Karpas-422 (cell line): ENCODE data around the gene ZNF710. TPM values are rescaled to one million over a fixed set of nuclear protein-coding genes. Genes with fewer than 3 reads are reported as not detected.

Source experiments
- DNase-seq: peaks from one replicate; pipeline ENCODE4 v3.0.0-alpha.2; 2015
- H2AFZ ChIP-seq: fragments of 200-600 bp; sonication (generic); 2 replicates; pipeline ENCODE4 v1.6.1; 2014; ENCODE audit warnings: antibody characterized with exemption, low read length, mixed read lengths
- H3K27ac ChIP-seq: fragments of 200-600 bp; sonication (generic); 2 replicates; pipeline ENCODE4 v1.5.1; 2014; ENCODE audit warnings: mild to moderate bottlenecking, low read length, moderate library complexity
- H3K27me3 ChIP-seq: fragments of 200-600 bp; sonication (generic); 2 replicates; pipeline ENCODE4 v1.6.1; 2014; ENCODE audit warnings: low read length, mixed read lengths
- H3K36me3 ChIP-seq: fragments of 200-600 bp; sonication (generic); 2 replicates; pipeline ENCODE4 v1.6.1; 2014; ENCODE audit warnings: low read length, mixed read lengths; ENCODE audit not compliant: insufficient read depth
- H3K4me1 ChIP-seq: fragments of 200-600 bp; sonication (generic); 2 replicates; pipeline ENCODE4 v1.6.1; 2014; ENCODE audit warnings: mild to moderate bottlenecking, low read length, mixed read lengths
- H3K4me2 ChIP-seq: fragments of 200-600 bp; sonication (generic); 2 replicates; pipeline ENCODE4 v1.6.1; 2014; ENCODE audit warnings: low read length, low read depth, mild to moderate bottlenecking; ENCODE audit not compliant: poor library complexity, severe bottlenecking
- H3K4me3 ChIP-seq: fragments of 200-600 bp; sonication (generic); 2 replicates; pipeline ENCODE4 v1.5.1; 2014; ENCODE audit warnings: mild to moderate bottlenecking, antibody characterized with exemption, low read length, mixed read lengths
- H3K79me2 ChIP-seq: fragments of 200-600 bp; sonication (generic); 2 replicates; pipeline ENCODE4 v1.6.1; 2014; ENCODE audit warnings: mild to moderate bottlenecking, low read length, mixed read lengths
- H3K9ac ChIP-seq: fragments of 200-600 bp; sonication (generic); 2 replicates; pipeline ENCODE4 v1.6.0; 2014; ENCODE audit warnings: low read length
- H3K9me2 ChIP-seq: fragments of 200-600 bp; sonication (generic), shearing (Covaris generic); replicated peaks from 2 replicates; pipeline ENCODE4 v1.6.0; 2014; ENCODE audit warnings: mild to moderate bottlenecking, low read length, moderate library complexity; ENCODE audit not compliant: insufficient read depth
- H3K9me3 ChIP-seq: fragments of 300-700, 200-600 bp; sonication (generic); 2 replicates; pipeline ENCODE4 v1.6.1; 2014; ENCODE audit warnings: low read length, mixed read lengths
- H4K20me1 ChIP-seq: fragments of 200-600 bp; sonication (generic); 2 replicates; pipeline ENCODE4 v1.6.1; 2014; ENCODE audit warnings: mild to moderate bottlenecking, antibody characterized with exemption, low read length, low read depth; ENCODE audit not compliant: insufficient read depth
- total RNA-seq: library from RNA; depleted of rRNA; stranded (reverse); fragments of >200 nt; shearing (Covaris generic); gene quantifications from 2 replicates; pipeline ENCODE4 v1.2.3, GENCODE V29; 2014; ENCODE audit warnings: low replicate concordance

Gene ZNF710
- total RNA-seq, 1 experiment from 2014 or later = 25.2 TPM

DNA sequence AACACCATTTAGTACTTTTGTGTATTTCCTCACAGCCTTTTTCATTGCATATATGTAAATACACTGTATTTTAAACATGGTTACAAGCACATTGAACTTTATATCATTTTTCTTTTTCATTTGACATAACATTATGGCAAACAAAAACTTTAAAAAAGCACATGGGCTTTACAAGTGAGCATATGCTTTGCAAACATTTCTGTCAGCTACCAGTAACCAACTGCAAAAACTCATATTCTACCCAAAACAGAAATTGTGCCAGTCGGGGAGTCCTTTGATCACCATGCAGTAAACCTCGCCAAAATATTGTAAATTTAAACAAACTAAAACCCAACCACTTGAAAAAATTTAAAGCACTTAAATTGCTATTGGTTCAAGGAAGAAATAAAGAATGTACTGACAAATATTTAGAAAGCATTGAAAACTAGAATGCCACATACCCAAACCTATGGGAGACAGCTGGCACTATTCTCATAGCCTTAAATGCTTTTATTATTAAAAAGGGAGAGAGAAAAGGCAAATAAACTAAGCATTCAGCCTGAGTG, 24.4 kb downstream of the ZNF710 start:
- H3K27ac ChIP-seq = peak overlapping the region; percentile 45
- no peaks in the 10 kb centered on the region for H4K20me1 ChIP-seq
- no peaks in the 10 kb centered on the region for H3K9me2 ChIP-seq
- peaks cover 52% of the 10 kb centered on the region for H3K4me1 ChIP-seq
- no peak overlapping the region for H3K9ac ChIP-seq
- no peaks in the 10 kb centered on the region for H3K36me3 ChIP-seq
- H3K4me3 ChIP-seq = no peak overlapping the region
- DNase-seq = no peak
- H3K4me2 ChIP-seq = peak overlapping the region; percentile 15
- no peak overlapping the region for H2AFZ ChIP-seq
- H3K27me3 ChIP-seq = no peaks in the 10 kb centered on the region
- H3K79me2 ChIP-seq = peaks cover 96% of the 10 kb centered on the region
- H3K9me3 ChIP-seq = no peaks in the 10 kb centered on the region

DNA sequence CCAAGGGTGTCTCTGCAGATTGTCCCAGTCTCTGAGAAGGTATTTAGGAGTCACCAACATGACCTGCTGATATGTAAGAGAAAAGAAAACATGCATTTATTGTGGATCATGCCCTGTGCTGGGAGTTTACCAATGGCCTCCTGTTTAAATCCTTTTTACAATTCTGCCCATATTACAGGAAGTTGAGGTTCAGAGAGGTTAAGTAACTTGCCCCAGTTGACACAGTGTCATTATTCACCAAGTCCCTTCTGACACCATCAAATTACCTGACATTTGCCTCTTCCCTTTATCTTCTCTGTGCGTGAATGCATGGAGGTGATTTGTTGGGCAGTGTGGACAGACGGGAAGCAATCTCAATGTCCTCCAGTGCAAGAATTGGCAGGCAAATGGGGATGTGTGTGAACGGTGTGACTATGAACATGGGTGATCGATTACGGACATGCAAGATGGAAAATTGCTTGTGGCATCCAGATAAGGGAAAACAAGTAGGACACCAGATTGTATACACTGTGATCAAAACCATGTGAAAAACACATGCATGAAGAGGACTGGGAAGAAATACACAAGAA, 27.3 kb downstream of the ZNF710 start:
- no peak for DNase-seq
- H3K9me2 ChIP-seq = no peaks in the 10 kb centered on the region
- H3K27me3 ChIP-seq = no peaks in the 10 kb centered on the region
- no peaks in the 10 kb centered on the region for H3K9me3 ChIP-seq
- no peak overlapping the region for H2AFZ ChIP-seq
- H3K4me3 ChIP-seq = no peak overlapping the region
- peaks cover 68% of the 10 kb centered on the region for H3K4me1 ChIP-seq
- no peak overlapping the region for H3K27ac ChIP-seq
- H4K20me1 ChIP-seq = no peaks in the 10 kb centered on the region
- H3K4me2 ChIP-seq = no peak overlapping the region
- H3K9ac ChIP-seq = no peak overlapping the region
- peaks cover 96% of the 10 kb centered on the region for H3K79me2 ChIP-seq
- H3K36me3 ChIP-seq = no peaks in the 10 kb centered on the region

DNA sequence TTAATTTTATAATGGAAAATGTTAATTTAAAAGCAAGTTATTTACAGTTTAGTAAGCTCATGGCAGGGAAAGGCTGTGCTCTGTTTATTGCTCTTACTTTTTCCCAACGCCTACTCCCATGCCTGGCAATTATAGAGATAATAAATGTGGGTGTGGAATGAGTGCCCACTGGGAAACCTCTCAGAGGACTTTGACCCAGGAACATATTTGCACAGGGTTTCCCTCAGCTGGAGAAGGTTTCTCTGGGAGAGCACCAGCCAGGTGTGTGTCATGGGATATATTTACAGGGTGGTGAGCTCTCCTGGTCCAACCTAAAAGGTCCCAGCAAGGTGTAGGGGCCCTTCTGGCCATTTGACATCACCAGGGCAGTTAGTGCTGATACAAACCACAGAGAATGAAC, 27.9 kb downstream of the ZNF710 start:
- Histone ChIP-seq H3K36me3 (no peaks in the 10 kb centered on the region), H3K79me2 (peaks cover 96% of the 10 kb centered on the region), H3K4me2 (no peak overlapping the region), H3K27ac (no peak overlapping the region), H3K9ac (no peak overlapping the region), H3K4me3 (no peak overlapping the region), H3K4me1 (peaks cover 68% of the 10 kb centered on the region), H3K9me3 (no peaks in the 10 kb centered on the region), H2AFZ (no peak overlapping the region), H3K27me3 (no peaks in the 10 kb centered on the region), H4K20me1 (no peaks in the 10 kb centered on the region), H3K9me2 (no peaks in the 10 kb centered on the region)
- DNase-seq = no peak

DNA sequence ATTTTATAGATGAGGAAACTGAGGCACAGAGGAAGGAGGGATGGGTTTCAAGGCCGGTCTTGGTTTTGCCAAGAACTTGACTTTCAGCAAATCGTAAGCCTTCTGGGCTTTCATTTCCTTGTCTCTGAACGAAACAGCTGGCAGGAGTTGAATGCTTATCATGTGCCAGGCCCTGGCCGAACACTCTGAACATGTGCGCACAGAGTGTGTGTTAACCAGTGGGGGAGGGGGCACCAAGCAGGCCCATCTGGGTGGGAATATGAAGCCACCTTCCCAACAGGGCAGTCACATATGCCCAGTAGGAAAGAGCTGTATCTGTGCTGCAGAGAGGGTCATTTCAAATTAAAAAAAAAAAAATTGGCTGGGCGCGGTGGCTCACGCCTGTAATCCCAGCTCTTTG, 29.3 kb downstream of the ZNF710 start:
- no peaks in the 10 kb centered on the region for H4K20me1 ChIP-seq
- peak overlapping the region; percentile 57 for H3K4me2 ChIP-seq
- no peak overlapping the region for H3K4me3 ChIP-seq
- no peaks in the 10 kb centered on the region for H3K9me3 ChIP-seq
- H3K27ac ChIP-seq = no peak overlapping the region
- H3K9me2 ChIP-seq = no peaks in the 10 kb centered on the region
- H3K79me2 ChIP-seq = peaks cover 96% of the 10 kb centered on the region
- no peak for DNase-seq
- no peaks in the 10 kb centered on the region for H3K27me3 ChIP-seq
- H2AFZ ChIP-seq = no peak overlapping the region
- H3K4me1 ChIP-seq = peaks cover 63% of the 10 kb centered on the region
- H3K9ac ChIP-seq = no peak overlapping the region
- H3K36me3 ChIP-seq = no peaks in the 10 kb centered on the region

DNA sequence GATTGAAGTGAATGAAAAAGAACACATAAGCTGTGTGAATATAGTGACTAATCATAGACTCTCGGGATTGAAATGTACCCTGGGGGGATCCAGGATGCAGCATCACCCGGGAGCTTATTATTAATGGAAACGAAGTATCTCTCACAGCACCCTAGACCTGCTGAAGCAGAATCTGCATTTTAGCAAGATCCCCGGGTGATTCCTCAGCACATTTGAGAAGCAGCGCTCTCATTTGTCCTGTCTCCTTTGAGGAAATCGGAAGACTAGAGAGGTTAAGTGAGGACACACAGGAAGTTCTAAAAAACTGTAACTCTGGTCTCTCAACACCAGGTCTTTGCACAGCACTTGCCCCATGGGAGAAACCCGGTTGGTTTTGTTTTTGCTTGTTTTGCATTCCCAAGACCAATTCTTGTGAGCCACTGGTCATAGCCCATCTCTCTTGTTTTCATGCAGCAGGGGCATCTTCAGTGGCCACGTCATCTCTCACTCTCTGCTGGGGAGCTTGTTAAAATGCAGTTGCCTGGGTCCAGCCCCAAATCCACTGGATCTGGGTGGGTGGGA, 30.2 kb downstream of the ZNF710 start:
- H3K27me3 ChIP-seq = no peaks in the 10 kb centered on the region
- H3K27ac ChIP-seq = peak overlapping the region; percentile 78
- no peaks in the 10 kb centered on the region for H3K36me3 ChIP-seq
- H3K4me2 ChIP-seq = peak overlapping the region; percentile 57
- no peaks in the 10 kb centered on the region for H3K9me2 ChIP-seq
- H3K79me2 ChIP-seq = peaks cover 94% of the 10 kb centered on the region
- no peak overlapping the region for H2AFZ ChIP-seq
- H3K9me3 ChIP-seq = no peaks in the 10 kb centered on the region
- no peaks in the 10 kb centered on the region for H4K20me1 ChIP-seq
- H3K4me3 ChIP-seq = peak overlapping the region; percentile 33; the same call in 1 of the 2 replicates
- DNase-seq = peak; percentile 82
- H3K9ac ChIP-seq = peak overlapping the region; percentile 38
- peaks cover 61% of the 10 kb centered on the region for H3K4me1 ChIP-seq

DNA sequence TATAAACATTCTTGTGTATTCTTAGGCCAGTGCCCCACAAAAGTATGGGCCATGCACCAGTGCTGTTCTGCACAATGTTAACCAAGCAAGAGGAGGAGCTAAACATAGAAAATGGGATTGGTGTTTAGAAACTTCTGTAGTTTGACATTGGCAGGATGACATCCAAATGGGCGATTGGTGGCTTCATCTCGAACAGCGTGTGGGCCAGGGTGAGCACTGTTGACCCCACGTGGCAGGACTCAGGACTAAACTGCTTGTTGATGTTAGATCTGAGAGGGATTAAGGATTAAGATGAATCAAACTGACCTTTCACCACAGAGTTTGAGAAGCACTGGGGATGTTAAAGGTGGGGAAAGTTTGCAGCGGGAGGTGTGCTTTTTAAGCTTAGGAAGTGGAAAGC, 31.9 kb downstream of the ZNF710 start:
- Histone ChIP-seq H3K27me3 (no peaks in the 10 kb centered on the region), H3K79me2 (peaks cover 96% of the 10 kb centered on the region), H3K9ac (no peak overlapping the region), H3K4me3 (no peak overlapping the region), H3K36me3 (no peaks in the 10 kb centered on the region), H3K9me2 (no peaks in the 10 kb centered on the region), H2AFZ (no peak overlapping the region), H4K20me1 (no peaks in the 10 kb centered on the region), H3K9me3 (no peaks in the 10 kb centered on the region), H3K4me1 (peaks cover 76% of the 10 kb centered on the region), H3K27ac (no peak overlapping the region; the same call in 1 of the 2 replicates), H3K4me2 (no peak overlapping the region)
- DNase-seq = no peak

DNA sequence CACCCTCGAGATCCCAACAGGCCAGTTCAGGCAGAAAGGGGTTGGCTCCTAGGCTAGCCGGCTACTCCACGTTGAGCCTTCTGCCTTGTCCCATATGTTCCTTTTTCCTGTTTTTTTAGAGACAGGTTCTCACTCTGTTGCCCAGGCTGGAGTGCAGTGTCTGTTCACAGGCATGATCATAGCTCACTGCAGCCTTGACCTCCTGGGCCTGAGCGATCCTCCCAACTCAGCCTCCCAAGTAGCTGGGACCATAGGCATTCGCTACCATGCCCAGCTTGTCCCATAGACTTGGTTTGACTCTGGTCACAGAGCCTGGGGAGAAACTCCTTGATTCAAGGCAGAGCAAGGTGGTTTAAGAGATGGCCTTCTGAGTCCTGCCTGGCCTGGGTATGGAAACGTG, 32.3 kb downstream of the ZNF710 start:
- no peak overlapping the region for H3K9ac ChIP-seq
- H3K79me2 ChIP-seq = peaks cover 96% of the 10 kb centered on the region
- H3K9me3 ChIP-seq = no peaks in the 10 kb centered on the region
- no peaks in the 10 kb centered on the region for H3K9me2 ChIP-seq
- H2AFZ ChIP-seq = no peak overlapping the region
- no peaks in the 10 kb centered on the region for H3K36me3 ChIP-seq
- no peaks in the 10 kb centered on the region for H4K20me1 ChIP-seq
- H3K4me2 ChIP-seq = no peak overlapping the region
- H3K4me1 ChIP-seq = peaks cover 78% of the 10 kb centered on the region
- no peak overlapping the region for H3K27ac ChIP-seq
- no peak for DNase-seq
- H3K4me3 ChIP-seq = no peak overlapping the region
- no peaks in the 10 kb centered on the region for H3K27me3 ChIP-seq

DNA sequence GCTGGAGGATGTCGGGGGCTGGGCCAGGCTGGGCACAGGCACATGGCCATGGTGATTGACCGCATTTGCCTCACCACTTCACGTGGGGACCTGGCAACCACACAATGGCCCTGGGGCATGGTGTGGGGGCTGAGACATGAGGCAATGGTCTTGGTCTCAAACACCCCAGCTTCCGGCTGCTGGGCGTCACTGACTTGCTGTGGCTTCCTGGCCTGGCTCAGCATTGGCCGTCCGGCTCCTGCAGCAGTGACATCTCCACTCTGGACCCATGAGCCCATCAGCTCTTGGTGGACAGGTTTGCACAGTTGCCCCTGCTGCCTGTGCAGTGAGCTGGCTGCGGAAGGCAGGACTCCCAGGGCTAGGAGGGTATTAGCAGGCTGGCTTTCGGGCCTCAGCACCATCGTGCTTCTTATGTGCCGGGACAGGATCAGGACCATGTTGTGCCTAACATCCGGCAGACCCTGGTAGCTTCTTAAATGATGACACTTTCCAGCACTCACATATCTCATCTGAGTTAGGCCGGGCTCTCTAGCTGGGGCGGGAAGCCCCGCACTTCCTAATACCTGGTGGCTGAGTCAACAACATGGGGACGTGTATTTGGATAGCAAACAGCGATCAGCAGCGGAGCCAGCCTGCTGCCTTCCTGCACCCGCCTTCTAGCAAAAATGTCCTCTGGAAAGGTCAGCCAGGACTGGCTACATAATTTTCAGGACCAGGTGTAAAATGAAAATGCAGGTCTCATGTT, 34.1 kb downstream of the ZNF710 start:
- H3K27me3 ChIP-seq = no peaks in the 10 kb centered on the region
- H3K9ac ChIP-seq = no peak overlapping the region
- H3K79me2 ChIP-seq = peaks cover 96% of the 10 kb centered on the region
- H4K20me1 ChIP-seq = no peaks in the 10 kb centered on the region
- peaks cover 86% of the 10 kb centered on the region for H3K4me1 ChIP-seq
- no peak overlapping the region for H3K4me3 ChIP-seq
- no peak overlapping the region for H3K4me2 ChIP-seq
- H3K9me2 ChIP-seq = no peaks in the 10 kb centered on the region
- no peak overlapping the region for H2AFZ ChIP-seq
- H3K9me3 ChIP-seq = no peaks in the 10 kb centered on the region
- no peak overlapping the region for H3K27ac ChIP-seq
- H3K36me3 ChIP-seq = no peaks in the 10 kb centered on the region
- no peak for DNase-seq
